Esophagus (tissue), 2 donors: Measurements from ENCODE around the gene PRPH2. TPM values are rescaled to one million over a fixed set of nuclear protein-coding genes. Genes with fewer than 3 reads are reported as not detected.
"Not testable (repeated sequence)": the region's sequence is repeated elsewhere in the genome, so short reads cannot be mapped to it uniquely, and the experiment has no call there.

Experiments used
- H3K27ac ChIP-seq, 2 donors: one replicate each; pipeline ENCODE4 v1.5.1; 2013; ENCODE audit warnings: low read depth in 2 of 2, mild to moderate bottlenecking in 2 of 2, inconsistent platforms in 1 of 2, low read length in 1 of 2, moderate library complexity in 1 of 2
- H3K27me3 ChIP-seq, 2 donors: one replicate each; pipeline ENCODE4 v1.6.1; 2013; ENCODE audit warnings: low read length in 2 of 2, control low read depth in 1 of 2, mild to moderate bottlenecking in 1 of 2; ENCODE audit not compliant: insufficient read depth in 2 of 2, control insufficient read depth in 1 of 2
- H3K36me3 ChIP-seq, 2 donors: one replicate each; pipeline ENCODE4 v1.6.1; 2013; ENCODE audit warnings: low read length in 1 of 2; ENCODE audit not compliant: control insufficient read depth in 2 of 2, insufficient read depth in 2 of 2
- H3K4me1 ChIP-seq, 2 donors: one replicate each; pipeline ENCODE4 v1.6.1; 2013; ENCODE audit warnings: low read length in 1 of 2; ENCODE audit not compliant: control insufficient read depth in 2 of 2, insufficient read depth in 2 of 2
- H3K4me3 ChIP-seq, 2 donors: one replicate each; pipeline ENCODE4 v1.5.1; 2013; ENCODE audit warnings: low read length in 2 of 2, mild to moderate bottlenecking in 2 of 2, low read depth in 1 of 2, moderate library complexity in 1 of 2
- H3K9me3 ChIP-seq, 2 donors: one replicate each; pipeline ENCODE4 v1.6.1; 2013; ENCODE audit warnings: mild to moderate bottlenecking in 2 of 2, low read depth in 1 of 2, low read length in 1 of 2, moderate library complexity in 1 of 2; ENCODE audit not compliant: control insufficient read depth in 2 of 2, insufficient read depth in 1 of 2
- WGBS, 2 donors: extraction: QIAGEN DNeasy Blood & Tissue Kit; methylation state at CpG; one replicate each; pipeline ENCODE4 v1.1.7; 2013; 5-methylcytosine and 5-hydroxymethylcytosine counted together
- polyA plus RNA-seq, 2 donors: library from polyadenylated mRNA; stranded (reverse); fragments of 200-250 nt; gene quantifications; one replicate each; pipeline ENCODE4 v1.2.3, GENCODE V29; 2013
- donor health status: healthy with polysubstance abuse.
- donor health status: Bipolar disorder and iron deficiency.

The PRPH2 gene
- polyA plus RNA-seq, 2 donors = 0.14 to 0.21 TPM

GRCh38 chr6:42704937-42705374 lies 17.4 kb downstream of the PRPH2 start:
- H3K9me3 ChIP-seq = no peaks in the 10 kb centered on the region
- H3K36me3 ChIP-seq = no peaks in the 10 kb centered on the region
- H3K4me1 ChIP-seq = peaks cover 0 to 1% of the 10 kb centered on the region in 2 donors
- no peak overlapping the region for H3K4me3 ChIP-seq
- no peaks in the 10 kb centered on the region for H3K27me3 ChIP-seq
- no peak overlapping the region for H3K27ac ChIP-seq
- WGBS, 2 donors = 68 to 70% methylated on average over 4 of the region's 4 CpGs

- H3K4me3 ChIP-seq = no peak overlapping the region
- 60 to 68% methylated on average over 24 of the region's 24 CpGs for WGBS, 2 donors
These were observed 18.0 kb downstream of the PRPH2 start for GRCh38 chr6:42704251-42704936.

GRCh38 chr6:42702786-42703185 lies 19.6 kb downstream of the PRPH2 start:
- not testable (repeated sequence) for H3K9me3 ChIP-seq, H3K27ac ChIP-seq, H3K4me1 ChIP-seq, H3K36me3 ChIP-seq, H3K27me3 ChIP-seq, H3K4me3 ChIP-seq
- WGBS, 2 donors = 93 to 94% methylated on average over 3 of the region's 3 CpGs

More at GRCh38 chr6:42704251-42704936, 18.0 kb downstream of the PRPH2 start:
- H3K4me1 ChIP-seq = no peaks in the 10 kb centered on the region
- no peak overlapping the region for H3K27ac ChIP-seq
- H3K27me3 ChIP-seq = no peaks in the 10 kb centered on the region
- no peaks in the 10 kb centered on the region for H3K36me3 ChIP-seq
- no peaks in the 10 kb centered on the region for H3K9me3 ChIP-seq

- H3K27ac ChIP-seq = no peak overlapping the region
- H3K4me1 ChIP-seq = no peaks in the 10 kb centered on the region
- no peak overlapping the region for H3K4me3 ChIP-seq
- no peaks in the 10 kb centered on the region for H3K27me3 ChIP-seq
- H3K36me3 ChIP-seq = no peaks in the 10 kb centered on the region
- WGBS, 2 donors = 69 to 78% methylated on average over 2 of the region's 2 CpGs
- H3K9me3 ChIP-seq = peaks cover 0 to 2% of the 10 kb centered on the region in 2 donors
These were observed 20.2 kb downstream of the PRPH2 start for GRCh38 chr6:42702200-42702599.

GRCh38 chr6:42698217-42698616 lies 24.2 kb downstream of the PRPH2 start:
- H3K27me3 ChIP-seq = no peaks in the 10 kb centered on the region
- WGBS, 2 donors = 82 to 84% methylated on average over 13 of the region's 13 CpGs
- H3K4me1 ChIP-seq = no peaks in the 10 kb centered on the region
- H3K9me3 ChIP-seq = peaks cover 0 to 2% of the 10 kb centered on the region in 2 donors
- H3K36me3 ChIP-seq = no peaks in the 10 kb centered on the region
- H3K27ac ChIP-seq = no peak overlapping the region
- no peak overlapping the region for H3K4me3 ChIP-seq

GRCh38 chr6:42697268-42697655 lies 25.1 kb downstream of the PRPH2 start:
- Histone ChIP-seq H3K4me3 (no peak overlapping the region), H3K27me3 (no peaks in the 10 kb centered on the region), H3K27ac (no peak overlapping the region), H3K9me3 (peaks cover 0 to 2% of the 10 kb centered on the region in 2 donors), H3K36me3 (no peaks in the 10 kb centered on the region), H3K4me1 (no peaks in the 10 kb centered on the region)
- 86 to 88% methylated on average over 5 of the region's 5 CpGs for WGBS, 2 donors

- no peaks in the 10 kb centered on the region for H3K4me1 ChIP-seq
- H3K36me3 ChIP-seq = no peaks in the 10 kb centered on the region
- H3K27ac ChIP-seq = no peak overlapping the region
- WGBS, 2 donors = 66 to 68% methylated on average over 7 of the region's 7 CpGs
- no peaks in the 10 kb centered on the region for H3K27me3 ChIP-seq
- H3K9me3 ChIP-seq = peaks cover 0 to 2% of the 10 kb centered on the region in 2 donors
- H3K4me3 ChIP-seq = no peak overlapping the region
These were observed 25.7 kb downstream of the PRPH2 start for GRCh38 chr6:42696526-42697267.

- Histone ChIP-seq H3K4me1 (peaks cover 0 to 2% of the 10 kb centered on the region in 2 donors), H3K9me3 (peaks cover 0 to 2% of the 10 kb centered on the region in 2 donors), H3K27me3 (no peaks in the 10 kb centered on the region), H3K36me3 (peaks cover 7 to 8% of the 10 kb centered on the region in 2 donors), H3K27ac (no peak overlapping the region), H3K4me3 (no peak overlapping the region)
- 71 to 73% methylated on average over 4 of the region's 4 CpGs for WGBS, 2 donors
These were observed 27.8 kb downstream of the PRPH2 start for GRCh38 chr6:42694586-42694985.

GRCh38 chr6:42693725-42694323 lies 28.6 kb downstream of the PRPH2 start:
- Histone ChIP-seq H3K9me3 (peaks cover 0 to 2% of the 10 kb centered on the region in 2 donors), H3K4me3 (no peak overlapping the region), H3K27me3 (no peaks in the 10 kb centered on the region), H3K27ac (no peak overlapping the region), H3K36me3 (peaks cover 8 to 13% of the 10 kb centered on the region in 2 donors), H3K4me1 (peaks cover 0 to 2% of the 10 kb centered on the region in 2 donors)
- WGBS, 2 donors = 90 to 95% methylated on average over 2 of the region's 2 CpGs
